ENCODE measurements around the gene OBSCN.

Gene OBSCN

GRCh38 chr1:228271701-228272251 is 63.9 kb downstream of the OBSCN start:
- TF ChIP-seq, protein P1, sequence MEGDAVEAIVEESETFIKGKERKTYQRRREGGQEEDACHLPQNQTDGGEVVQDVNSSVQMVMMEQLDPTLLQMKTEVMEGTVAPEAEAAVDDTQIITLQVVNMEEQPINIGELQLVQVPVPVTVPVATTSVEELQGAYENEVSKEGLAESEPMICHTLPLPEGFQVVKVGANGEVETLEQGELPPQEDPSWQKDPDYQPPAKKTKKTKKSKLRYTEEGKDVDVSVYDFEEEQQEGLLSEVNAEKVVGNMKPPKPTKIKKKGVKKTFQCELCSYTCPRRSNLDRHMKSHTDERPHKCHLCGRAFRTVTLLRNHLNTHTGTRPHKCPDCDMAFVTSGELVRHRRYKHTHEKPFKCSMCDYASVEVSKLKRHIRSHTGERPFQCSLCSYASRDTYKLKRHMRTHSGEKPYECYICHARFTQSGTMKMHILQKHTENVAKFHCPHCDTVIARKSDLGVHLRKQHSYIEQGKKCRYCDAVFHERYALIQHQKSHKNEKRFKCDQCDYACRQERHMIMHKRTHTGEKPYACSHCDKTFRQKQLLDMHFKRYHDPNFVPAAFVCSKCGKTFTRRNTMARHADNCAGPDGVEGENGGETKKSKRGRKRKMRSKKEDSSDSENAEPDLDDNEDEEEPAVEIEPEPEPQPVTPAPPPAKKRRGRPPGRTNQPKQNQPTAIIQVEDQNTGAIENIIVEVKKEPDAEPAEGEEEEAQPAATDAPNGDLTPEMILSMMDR (IDR thresholded peaks at IDR 0.05; ENCODE audit: low read depth, low read length), result no peak
- DNase-seq (ENCODE audit: low read depth, low spot score), result no peak
- no peak overlapping the region for H3K4me3 ChIP-seq (ENCODE audit: low read depth, low read length)
- in situ Hi-C loops (cut with HindIII; ENCODE audit: low sequenced_read_pairs), result no loop called here

DNA sequence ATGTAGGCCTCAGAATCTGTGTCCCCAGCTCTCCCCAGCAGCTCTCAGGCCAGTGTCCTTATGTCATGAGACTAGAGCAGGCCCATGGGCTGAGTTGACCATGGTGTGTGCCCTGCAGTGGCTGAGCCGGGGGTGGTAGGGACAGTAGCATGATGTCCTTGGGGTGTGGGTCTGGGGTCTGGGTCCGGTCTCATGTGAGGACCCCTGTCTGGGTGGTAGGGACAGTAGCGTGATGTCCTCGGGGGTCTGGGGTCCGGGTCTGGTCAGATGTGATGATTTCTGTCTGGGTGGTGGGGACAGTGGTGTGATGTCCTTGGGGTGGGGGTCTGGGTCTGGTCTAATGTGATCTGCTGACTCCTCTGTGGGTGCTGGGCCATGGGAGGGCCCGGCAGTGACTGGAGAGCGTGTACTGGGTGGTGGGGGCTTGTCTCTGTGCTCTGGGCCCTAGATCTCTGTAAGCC is 64.5 kb downstream of the OBSCN start:
- TF ChIP-seq, protein P1 (IDR thresholded peaks at IDR 0.05; ENCODE audit: low read depth, low read length), result no peak

DNA sequence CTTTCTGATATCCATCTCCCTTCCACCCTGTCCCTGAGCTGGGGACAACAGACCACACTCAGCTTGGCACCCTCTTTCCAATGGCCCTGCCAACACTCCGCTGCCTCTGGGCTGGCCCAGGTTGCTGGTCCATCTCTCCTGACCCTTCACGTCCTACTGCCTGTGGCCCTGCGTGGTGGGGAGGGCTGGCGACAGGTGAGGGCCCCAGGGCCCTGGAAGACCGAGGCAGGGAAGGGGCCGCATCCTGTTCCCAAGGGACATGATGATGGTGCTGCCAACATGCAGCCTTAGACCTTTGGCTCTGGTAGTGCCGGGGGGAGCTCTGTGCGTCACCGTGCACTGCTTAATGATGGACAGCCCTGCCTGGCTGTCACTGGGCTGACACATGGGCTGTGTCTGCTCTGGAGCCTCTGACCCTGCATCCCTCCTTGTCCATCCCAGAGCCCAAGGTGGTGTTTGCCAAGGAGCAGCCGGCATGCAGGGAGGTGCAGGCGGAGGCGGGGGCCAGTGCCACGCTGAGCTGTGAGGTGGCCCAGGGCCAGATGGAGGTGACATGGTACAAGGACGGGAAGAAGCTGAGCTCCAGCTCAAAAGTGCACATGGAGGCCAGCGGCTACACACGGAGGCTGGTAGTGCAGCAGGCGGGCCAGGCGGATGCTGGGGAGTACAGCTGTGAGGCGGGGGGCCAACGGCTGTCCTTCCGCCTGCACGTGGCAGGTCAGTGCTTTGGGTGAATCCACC is 65.2 kb downstream of the OBSCN start:
- no peak for DNase-seq (ENCODE audit: low read depth, low spot score)
- TF ChIP-seq, protein P1 (IDR thresholded peaks at IDR 0.05; ENCODE audit: low read depth, low read length), result no peak
- no peak overlapping the region for H3K4me3 ChIP-seq (ENCODE audit: low read depth, low read length)
- in situ Hi-C loops (cut with HindIII; ENCODE audit: low sequenced_read_pairs), result no loop called here

More for the DNA sequence above, 64.5 kb downstream of the OBSCN start:
- H3K4me3 ChIP-seq (ENCODE audit: low read depth, low read length), result no peak overlapping the region
- DNase-seq (ENCODE audit: low read depth, low spot score), result no peak
- in situ Hi-C loops (cut with HindIII; ENCODE audit: low sequenced_read_pairs), result no loop called here

DNA sequence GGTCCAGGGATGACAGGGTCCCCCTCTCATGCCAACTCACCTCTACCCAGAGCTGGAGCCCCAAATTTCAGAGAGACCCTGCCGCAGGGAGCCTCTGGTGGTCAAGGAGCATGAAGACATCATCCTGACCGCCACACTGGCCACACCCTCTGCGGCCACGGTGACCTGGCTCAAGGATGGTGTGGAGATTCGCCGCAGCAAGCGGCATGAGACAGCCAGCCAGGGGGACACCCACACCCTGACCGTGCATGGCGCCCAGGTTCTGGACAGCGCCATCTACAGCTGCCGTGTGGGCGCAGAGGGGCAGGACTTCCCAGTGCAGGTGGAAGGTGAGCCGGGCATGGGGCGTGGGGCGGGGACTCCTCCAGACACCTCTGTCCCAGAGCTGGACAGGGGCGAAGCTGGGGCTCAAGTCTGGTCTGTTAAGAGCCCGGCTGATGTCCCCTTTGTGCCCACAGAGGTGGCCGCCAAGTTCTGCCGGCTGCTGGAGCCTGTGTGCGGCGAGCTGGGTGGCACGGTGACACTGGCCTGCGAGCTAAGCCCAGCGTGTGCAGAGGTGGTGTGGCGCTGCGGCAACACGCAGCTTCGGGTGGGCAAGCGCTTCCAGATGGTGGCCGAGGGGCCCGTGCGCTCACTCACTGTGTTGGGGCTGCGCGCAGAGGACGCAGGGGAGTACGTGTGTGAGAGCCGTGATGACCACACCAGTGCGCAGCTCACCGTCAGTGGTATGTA is 66.0 kb downstream of the OBSCN start:
- in situ Hi-C loops (cut with HindIII; ENCODE audit: low sequenced_read_pairs), result no loop called here
- H3K4me3 ChIP-seq (ENCODE audit: low read depth, low read length), result no peak overlapping the region
- no peak for DNase-seq (ENCODE audit: low read depth, low spot score)
- TF ChIP-seq, protein P1 (IDR thresholded peaks at IDR 0.05; ENCODE audit: low read depth, low read length), result no peak

DNA sequence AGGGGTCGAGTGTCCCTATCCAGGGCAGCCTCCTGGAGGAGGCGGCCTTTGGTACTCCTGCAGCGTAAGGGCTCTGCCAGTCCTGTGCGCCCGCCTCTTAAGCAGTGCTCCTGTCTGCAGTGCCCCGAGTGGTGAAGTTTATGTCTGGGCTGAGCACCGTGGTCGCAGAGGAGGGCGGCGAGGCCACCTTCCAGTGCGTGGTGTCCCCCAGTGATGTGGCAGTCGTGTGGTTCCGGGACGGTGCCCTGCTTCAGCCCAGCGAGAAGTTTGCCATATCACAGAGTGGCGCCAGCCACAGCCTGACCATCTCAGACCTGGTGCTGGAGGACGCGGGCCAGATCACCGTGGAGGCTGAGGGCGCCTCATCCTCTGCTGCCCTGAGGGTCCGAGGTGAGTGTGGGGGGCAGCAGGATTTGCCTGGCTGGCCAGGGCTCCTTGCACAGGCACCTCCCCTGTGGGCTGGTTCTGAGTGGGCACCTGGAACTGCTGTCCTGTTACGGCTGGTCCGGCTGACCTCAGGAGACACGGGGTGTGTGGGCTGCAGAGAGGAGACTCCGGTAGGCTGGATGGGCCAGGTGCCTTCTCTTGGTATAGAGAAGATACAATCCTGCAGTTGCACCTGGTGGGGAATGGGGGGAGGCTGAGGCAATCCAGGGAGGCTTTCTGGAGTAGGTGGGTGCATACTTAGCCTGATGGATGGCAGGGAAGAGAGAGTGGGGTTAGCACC is 66.8 kb downstream of the OBSCN start:
- in situ Hi-C loops (cut with HindIII; ENCODE audit: low sequenced_read_pairs), result no loop called here
- DNase-seq (ENCODE audit: low read depth, low spot score), result no peak
- TF ChIP-seq, protein P1 (IDR thresholded peaks at IDR 0.05; ENCODE audit: low read depth, low read length), result no peak
- no peak overlapping the region for H3K4me3 ChIP-seq (ENCODE audit: low read depth, low read length)

GRCh38 chr1:228275179-228275429 is 67.3 kb downstream of the OBSCN start:
- in situ Hi-C loops (cut with HindIII; ENCODE audit: low sequenced_read_pairs), result no loop called here
- DNase-seq (ENCODE audit: low read depth, low spot score), result no peak
- TF ChIP-seq, protein P1 (IDR thresholded peaks at IDR 0.05; ENCODE audit: low read depth, low read length), result no peak
- peak overlapping the region; percentile 47 for H3K4me3 ChIP-seq (ENCODE audit: low read depth, low read length)
